ENCODE measurements around the gene DCST2. TPM values are rescaled to one million over a fixed set of nuclear protein-coding genes. Genes with fewer than 3 reads are reported as not detected.

The DCST2 gene
- total and polyA plus RNA-seq, 11 donors: 0.14 to 0.65 (median 0.35) TPM; not detected in 1

DNA sequence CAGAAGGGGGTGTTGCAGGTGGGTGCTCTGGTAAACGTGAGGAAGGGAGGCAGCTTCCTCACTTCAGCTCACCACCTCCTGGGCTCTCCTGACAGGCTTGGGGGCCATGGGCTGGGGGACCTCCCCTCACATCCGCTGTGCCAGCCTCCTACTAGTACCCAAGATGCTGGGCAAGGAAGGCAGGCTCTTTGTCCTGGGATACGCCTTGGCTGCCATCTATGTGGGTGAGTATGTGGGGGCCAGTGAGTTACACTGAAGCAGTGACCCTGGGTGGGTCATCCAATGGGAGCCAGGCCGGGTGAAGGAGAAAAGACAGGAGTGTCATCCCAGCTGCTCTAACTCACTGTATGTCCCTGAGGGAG, 5.7 kb upstream of the DCST2 start:
- ATAC-seq (no peak), DNase-seq (no peak)
- TF ChIP-seq, protein P1, sequence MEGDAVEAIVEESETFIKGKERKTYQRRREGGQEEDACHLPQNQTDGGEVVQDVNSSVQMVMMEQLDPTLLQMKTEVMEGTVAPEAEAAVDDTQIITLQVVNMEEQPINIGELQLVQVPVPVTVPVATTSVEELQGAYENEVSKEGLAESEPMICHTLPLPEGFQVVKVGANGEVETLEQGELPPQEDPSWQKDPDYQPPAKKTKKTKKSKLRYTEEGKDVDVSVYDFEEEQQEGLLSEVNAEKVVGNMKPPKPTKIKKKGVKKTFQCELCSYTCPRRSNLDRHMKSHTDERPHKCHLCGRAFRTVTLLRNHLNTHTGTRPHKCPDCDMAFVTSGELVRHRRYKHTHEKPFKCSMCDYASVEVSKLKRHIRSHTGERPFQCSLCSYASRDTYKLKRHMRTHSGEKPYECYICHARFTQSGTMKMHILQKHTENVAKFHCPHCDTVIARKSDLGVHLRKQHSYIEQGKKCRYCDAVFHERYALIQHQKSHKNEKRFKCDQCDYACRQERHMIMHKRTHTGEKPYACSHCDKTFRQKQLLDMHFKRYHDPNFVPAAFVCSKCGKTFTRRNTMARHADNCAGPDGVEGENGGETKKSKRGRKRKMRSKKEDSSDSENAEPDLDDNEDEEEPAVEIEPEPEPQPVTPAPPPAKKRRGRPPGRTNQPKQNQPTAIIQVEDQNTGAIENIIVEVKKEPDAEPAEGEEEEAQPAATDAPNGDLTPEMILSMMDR (IDR thresholded peaks at IDR 0.05): no peak
- TF ChIP-seq POLR2A (IDR thresholded peaks at IDR 0.05): no peak
- intact Hi-C loops (cut with DNase I): no loop called here
- H3K4me1 ChIP-seq: peaks cover 0 to 34% (median 0%) of the 10 kb centered on the region in 12 donors
- 74 to 90% (median 82%) methylated on average over 3 to 4 of the region's 4 CpGs for WGBS, 4 donors
- H3K27me3 ChIP-seq: no peaks in the 10 kb centered on the region
- H3K36me3 ChIP-seq: no peaks in the 10 kb centered on the region
- H3K4me3 ChIP-seq: no peak overlapping the region
- no peak overlapping the region for H3K27ac ChIP-seq
- no peaks in the 10 kb centered on the region for H3K9me3 ChIP-seq

DNA sequence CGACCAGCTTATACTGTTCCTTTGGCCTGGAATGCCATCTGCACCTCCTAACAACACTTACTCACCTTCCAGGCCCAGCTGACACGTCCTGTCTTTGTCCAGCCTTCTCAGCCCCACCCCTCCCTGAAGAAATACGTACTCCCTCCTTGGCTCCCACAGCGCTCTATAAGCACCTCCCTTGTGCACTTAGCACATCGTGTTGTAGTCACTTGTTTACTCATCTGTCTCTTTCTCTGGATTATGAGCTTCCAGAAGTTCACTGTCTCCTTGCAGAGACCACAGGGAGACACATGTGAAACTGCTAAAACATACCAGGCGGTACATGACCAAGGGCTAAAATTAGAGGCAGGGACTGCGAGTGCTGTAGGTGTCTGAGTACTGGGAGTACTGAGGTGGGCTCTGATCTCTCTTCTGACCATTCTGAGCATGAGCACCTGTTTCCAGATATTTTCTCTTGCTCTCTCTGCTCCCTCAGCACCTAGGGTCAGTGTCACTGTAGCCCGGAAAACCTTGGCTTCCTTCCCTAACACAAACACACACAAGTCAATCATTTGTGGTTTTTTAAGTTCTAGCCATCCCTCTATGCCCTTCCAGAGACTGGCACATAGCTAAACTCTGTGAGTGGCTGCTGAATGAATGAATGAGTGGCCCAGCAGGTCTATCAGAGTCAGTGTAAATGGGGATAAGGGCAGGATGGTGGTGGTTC, 5.2 kb upstream of the DCST2 start:
- no peak overlapping the region for H3K4me3 ChIP-seq
- intact Hi-C loops (cut with DNase I): no loop called here
- H3K4me1 ChIP-seq: peaks cover 0 to 29% (median 0%) of the 10 kb centered on the region in 12 donors
- no peaks in the 10 kb centered on the region for H3K36me3 ChIP-seq
- ATAC-seq (peak in 3 of 4 donors; percentile 29 to 36 (median 30)), DNase-seq (no peak)
- no peaks in the 10 kb centered on the region for H3K9me3 ChIP-seq
- H3K27ac ChIP-seq: no peak overlapping the region
- no peak for TF ChIP-seq POLR2A (IDR thresholded peaks at IDR 0.05)
- TF ChIP-seq, protein P1 (IDR thresholded peaks at IDR 0.05): no peak
- 52 to 67% (median 55%) methylated on average over 8 of the region's 8 CpGs for WGBS, 4 donors
- no peaks in the 10 kb centered on the region for H3K27me3 ChIP-seq

DNA sequence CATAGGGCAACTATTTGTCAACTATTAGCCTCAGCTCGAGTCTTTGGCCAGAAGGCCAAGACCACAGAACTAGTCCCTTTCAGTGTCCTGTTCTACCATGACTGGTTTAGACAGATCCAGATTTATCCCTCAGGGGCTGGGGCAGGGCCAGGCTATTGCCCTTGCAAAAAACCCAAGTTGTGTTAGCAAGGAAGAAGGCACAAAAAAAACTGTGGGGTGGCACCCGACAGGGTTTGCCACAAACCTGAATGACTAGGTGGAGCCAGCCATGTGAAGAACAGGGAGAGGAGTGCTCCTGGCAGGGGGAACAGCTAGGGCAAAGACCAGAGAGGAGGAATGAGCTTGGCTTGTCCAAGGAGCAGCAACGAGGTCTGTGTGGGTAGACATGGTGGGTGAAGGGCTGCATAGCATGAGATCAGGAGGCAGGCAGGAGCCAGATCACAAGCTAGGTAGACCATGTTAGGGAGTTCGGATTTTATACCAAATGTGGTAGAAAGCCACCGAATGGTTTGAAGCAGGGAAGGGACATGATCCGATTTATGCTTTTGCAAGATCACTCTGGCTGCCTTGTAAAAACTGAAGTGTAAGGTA, 4.4 kb upstream of the DCST2 start:
- Histone ChIP-seq H3K9me3 (no peaks in the 10 kb centered on the region), H3K4me1 (peaks cover 0 to 26% (median 0%) of the 10 kb centered on the region in 12 donors), H3K27me3 (no peaks in the 10 kb centered on the region), H3K36me3 (no peaks in the 10 kb centered on the region), H3K27ac (no peak overlapping the region), H3K4me3 (no peak overlapping the region)
- 87 to 94% (median 91%) methylated on average over 6 of the region's 6 CpGs for whole genome bisulfite sequencing, 4 donors
- ATAC-seq: no peak
- no peak for DNase-seq
- TF ChIP-seq POLR2A (IDR thresholded peaks at IDR 0.05): no peak
- intact Hi-C loops (cut with DNase I): no loop called here

DNA sequence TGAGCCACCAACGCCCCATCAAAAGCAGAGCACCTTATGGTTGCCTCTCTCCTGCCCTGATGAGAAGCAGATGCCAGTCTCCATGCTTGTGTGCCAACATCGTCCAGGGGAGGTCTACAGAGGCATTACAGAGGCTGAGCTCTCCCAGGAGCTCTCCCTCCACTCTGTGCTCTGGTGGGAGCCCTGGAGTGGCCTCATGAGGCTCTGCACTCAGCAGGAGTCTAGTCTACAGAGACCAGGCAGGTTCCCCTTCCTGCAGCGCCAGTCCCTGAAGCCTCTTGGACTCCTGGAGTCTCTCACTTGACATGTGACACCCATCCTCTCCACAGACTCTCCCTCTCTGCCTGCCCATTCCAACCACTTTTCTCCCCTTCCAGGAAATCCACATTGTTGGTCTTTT, 3.5 kb upstream of the DCST2 start:
- H3K27ac ChIP-seq: no peak overlapping the region
- H3K4me3 ChIP-seq: no peak overlapping the region
- intact Hi-C loops (cut with DNase I): no loop called here
- no peaks in the 10 kb centered on the region for H3K27me3 ChIP-seq
- no peaks in the 10 kb centered on the region for H3K36me3 ChIP-seq
- DNase-seq (no peak), ATAC-seq (no peak)
- peaks cover 0 to 26% (median 0%) of the 10 kb centered on the region in 12 donors for H3K4me1 ChIP-seq
- no peaks in the 10 kb centered on the region for H3K9me3 ChIP-seq
- TF ChIP-seq, protein P1 (IDR thresholded peaks at IDR 0.05): no peak
- TF ChIP-seq POLR2A (IDR thresholded peaks at IDR 0.05): no peak
- 88 to 100% (median 92%) methylated on average over 3 of the region's 3 CpGs for WGBS, 4 donors

Data from heart left ventricle (tissue), 16 donors.